ENCODE results near the gene MED25.

Gene MED25

GRCh38 chr19:49858088-49858985 lies 40.2 kb downstream of the MED25 start:
- no peak for DNase-seq (ENCODE audit: low spot score)

DNA sequence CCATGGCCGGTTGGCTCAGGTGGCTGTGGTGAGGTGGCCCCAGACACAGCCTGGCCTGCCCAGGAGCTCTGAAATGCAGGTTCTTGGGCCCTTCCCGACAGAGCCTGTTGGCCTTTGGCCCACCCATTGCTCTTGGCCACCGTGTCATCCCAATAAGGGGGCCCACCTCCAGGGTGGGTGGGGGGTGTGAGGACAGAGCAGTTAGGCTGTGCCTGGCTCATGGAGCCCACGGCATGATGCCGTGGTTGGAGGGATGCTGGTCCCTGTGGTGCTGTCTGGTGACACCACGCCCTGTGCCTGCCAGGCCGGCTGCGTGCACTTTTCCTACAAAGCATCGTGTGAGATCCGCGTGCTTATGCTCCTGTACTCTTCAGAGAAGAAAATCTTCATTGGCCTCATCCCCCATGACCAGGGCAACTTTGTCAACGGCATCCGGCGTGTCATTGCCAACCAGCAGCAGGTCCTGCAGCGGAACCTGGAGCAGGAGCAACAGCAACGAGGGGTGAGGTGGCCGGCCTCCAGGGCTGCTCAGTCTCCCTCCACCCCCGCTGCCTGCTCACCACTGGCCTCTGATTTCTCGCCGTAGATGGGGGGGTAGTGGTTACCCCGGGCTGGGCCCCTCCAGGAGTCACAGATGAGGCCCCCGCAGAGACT lies 41.7 kb downstream of the MED25 start:
- no peak for DNase-seq (ENCODE audit: low spot score)

DNA sequence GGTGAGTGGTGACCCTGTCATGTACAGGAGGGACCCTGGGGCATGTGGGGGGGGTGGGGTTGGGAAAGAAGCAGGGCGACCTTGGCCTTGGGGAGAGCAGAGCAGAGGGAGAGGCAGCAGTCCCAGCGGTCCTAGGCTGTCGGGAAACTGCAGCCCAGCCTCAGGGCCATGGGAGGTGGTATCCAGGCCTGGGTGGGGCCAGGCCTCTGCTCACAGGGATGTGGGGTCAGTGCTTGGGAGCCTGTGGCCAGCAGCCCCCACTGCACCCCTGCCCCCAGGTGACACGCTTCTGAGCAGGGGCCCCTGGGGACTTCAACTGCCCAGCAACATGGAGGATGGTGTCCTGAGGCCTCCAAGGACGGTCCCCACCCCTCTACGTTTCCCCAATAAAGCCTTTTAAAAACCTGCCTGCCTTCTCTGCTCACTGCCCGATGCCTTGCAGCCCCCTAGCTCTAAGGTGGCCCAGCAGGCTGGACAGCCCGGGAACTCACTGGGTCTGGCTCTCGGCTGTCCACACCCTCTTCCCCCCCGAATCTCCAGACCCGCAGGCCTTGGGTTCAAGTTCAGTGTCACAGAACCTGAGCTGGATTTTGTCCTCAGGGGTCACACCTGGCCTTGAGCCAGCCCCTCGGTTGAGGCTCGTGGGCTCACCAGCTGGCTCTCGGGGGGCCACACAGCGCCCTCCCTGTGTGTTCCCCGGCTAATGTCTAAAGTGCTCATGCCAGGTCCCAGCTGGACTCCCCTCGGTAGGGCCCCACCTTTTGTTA lies 42.4 kb downstream of the MED25 start:
- no peak for DNase-seq (ENCODE audit: low spot score)

GRCh38 chr19:49861107-49861506 lies 43.0 kb downstream of the MED25 start:
- DNase-seq (ENCODE audit: low spot score), result no peak

- DNase-seq (ENCODE audit: low spot score), result no peak
Observed at GRCh38 chr19:49861541-49862378, 43.7 kb downstream of the MED25 start.

- DNase-seq (ENCODE audit: low spot score), result no peak
Observed at GRCh38 chr19:49862391-49863253, 44.5 kb downstream of the MED25 start.

DNA sequence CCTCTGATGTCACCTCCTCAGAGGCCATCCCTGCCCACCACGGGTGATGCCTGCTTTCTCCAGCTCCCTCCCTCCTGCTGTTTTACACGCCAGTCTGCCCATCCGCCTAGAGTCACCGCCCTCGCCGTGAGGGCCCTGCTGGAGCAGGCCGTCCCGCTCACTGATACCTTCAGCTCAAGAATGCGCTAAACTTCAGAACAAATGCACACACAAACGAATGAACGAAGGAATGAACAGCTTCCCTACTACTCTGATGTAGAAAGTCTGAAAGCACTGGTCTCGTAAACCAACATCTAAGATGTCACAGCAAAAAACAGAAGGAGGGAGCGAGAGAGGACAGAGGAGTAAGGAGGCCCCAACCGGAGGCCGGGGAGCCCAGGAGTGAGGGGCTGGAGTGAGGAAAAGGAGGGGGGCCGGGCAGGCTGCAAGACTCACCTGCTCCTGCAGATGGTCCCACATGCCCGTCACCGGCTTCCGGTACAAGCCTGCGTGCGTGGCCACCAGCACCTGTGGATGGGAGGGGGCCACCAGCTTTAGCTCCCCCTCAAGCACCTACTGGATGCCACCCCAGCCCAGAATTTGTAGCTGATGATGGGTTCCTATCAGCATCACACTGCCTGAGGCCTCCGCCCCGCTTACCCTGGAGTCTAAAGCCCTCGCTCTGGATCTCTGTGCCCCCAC lies 45.3 kb downstream of the MED25 start:
- DNase-seq (ENCODE audit: low spot score), result no peak

GRCh38 chr19:49863935-49864320 lies 45.8 kb downstream of the MED25 start:
- DNase-seq (ENCODE audit: low spot score), result no peak

- no peak for DNase-seq (ENCODE audit: low spot score)
Observed at GRCh38 chr19:49864890-49865289, 46.8 kb downstream of the MED25 start.

DNA sequence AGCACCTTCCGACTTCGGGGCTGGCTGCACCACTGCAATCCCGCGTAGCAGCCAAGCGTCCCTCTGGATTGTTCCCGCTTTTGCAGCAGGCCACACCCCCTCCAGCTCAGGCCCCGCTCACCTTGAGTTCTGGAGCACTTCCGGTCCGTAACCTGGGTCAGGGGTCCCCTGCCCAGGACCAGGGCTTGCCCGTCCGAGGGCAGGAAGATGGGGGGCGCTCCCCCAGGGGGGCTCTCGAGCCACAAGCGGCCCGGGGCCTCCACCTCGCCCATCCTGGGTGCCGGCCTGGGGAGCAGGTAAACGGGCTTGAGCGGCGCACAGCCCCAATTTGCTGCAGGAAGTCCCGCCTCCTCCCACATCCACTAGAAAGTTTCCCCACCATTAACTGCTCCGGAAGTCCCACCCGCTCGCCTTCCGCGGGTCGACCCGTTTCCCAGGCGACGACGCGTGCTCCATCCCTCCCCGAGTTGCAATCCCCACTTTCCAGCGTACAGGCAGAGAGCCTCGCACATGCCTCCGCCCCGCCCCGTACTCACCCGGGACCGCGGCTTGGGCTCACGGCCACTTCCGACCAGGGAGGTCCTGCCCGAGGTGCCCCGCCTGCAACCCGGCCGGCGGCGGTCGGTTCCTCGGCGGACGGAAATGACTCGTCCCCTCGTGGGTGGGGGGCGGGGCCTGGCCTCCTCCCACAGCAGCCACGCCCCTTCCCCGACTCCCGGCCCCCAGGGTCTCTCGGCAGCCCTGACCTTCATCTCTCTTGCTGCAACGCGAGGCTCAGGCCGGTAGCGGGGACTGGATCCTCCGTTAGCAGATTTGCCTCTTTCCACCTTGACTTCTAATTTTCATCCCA lies 49.1 kb downstream of the MED25 start, which contains the start of gene PNKP:
Gene PNKP (minus strand): TSS at position 644 of the 850 bp plus-strand sequence. CDS start 372 bp downstream, at position 272.
- peak; percentile 90 for DNase-seq (ENCODE audit: low spot score)

DNA sequence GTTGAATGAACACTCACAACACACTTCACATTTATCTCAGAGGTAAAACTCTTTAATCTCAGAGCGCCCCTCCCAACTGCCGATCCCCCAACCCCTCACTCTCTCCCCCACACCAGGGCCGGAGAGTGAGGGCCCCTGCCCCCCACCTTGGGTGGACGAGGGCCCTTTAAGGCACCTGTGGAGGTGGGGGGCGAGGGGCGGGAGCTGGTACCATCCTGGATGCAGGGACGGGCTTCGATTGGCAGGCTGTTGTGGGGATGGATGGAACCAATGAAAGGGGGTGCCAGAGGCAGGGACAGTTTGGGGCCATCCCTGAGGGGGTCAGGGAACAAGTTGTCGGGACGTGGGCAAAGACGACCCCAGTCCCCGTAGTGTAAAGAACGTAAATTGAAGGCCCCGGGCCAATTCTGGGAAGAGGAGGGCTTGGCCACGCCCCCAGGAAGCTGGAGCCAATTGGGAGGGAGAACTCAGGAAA lies 51.0 kb downstream of the MED25 start:
- no peak for DNase-seq (ENCODE audit: low spot score)

DNA sequence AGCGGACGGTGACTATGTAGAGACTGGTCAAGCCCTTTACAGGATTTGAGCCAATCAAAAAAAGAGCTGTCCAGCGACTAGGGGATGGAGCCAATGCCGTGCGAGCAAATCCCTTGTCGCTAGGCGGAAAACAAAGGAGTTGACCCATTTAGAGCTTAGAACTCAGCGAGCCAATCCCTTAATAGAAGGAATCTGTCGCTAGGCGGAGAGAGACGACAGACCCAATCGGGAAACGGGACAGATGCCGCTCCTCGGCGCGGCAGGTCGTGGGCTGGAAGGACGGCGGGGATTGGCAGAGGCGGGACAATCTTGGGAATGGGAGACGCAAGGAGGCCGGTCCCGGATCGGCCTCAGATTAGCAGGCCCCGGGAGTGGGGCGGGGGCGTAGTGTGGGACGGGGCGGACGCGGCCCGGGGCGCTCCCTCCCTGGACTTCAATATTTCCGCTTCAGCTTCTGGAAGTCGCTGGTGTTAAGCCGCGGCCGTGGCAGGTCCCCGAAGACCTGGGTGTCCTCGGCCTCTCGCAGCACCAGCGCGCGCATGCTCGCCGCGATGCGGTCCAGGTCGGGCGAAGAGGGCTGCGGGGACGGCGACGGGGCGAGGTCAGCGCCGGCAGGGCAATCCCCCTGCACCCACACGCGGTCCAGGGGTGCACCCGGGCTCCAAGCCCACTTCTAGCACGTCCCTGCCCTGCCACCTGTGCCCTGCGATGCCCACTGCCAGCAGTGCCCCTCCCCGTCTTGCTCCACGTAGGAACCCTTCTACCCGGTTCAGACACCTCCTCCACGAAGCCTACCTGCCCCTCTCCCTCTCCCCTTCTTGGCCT lies 51.6 kb downstream of the MED25 start:
- peak; percentile 97 for DNase-seq (ENCODE audit: low spot score)

GRCh38 chr19:49870309-49870901 lies 52.3 kb downstream of the MED25 start:
- DNase-seq (ENCODE audit: low spot score), result no peak

DNA sequence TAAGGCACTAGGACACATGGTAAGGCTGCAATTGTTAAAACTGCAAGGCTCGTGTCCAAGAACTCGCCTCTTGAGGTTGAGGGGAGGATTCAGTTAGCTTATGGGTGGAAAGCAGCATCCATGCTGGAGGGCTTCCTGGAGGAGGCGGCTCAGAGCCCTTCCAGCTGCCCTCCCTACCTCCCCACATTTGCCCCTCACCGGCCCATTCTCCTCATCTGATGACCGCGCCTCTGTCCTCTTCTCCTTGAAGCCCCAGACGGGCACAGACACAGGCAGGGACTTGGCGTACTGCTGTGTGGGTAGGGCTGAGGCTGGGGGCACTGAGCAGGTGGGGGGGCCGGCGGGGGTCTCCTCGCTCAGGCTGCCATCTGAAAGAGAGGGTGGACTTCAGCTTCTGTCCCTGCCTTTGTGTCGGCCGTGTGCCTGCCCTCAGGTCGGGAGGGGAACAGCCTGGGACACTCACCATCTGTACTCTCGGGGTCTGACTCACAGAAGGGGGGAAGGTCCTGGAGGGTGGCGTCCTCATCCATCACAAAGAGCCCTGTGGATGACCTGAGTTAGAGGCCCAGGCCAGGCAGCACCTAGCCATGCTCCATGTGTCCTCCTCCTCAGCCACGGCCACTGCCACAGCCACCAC lies 53.4 kb downstream of the MED25 start:
- DNase-seq (ENCODE audit: low spot score), result no peak

DNA sequence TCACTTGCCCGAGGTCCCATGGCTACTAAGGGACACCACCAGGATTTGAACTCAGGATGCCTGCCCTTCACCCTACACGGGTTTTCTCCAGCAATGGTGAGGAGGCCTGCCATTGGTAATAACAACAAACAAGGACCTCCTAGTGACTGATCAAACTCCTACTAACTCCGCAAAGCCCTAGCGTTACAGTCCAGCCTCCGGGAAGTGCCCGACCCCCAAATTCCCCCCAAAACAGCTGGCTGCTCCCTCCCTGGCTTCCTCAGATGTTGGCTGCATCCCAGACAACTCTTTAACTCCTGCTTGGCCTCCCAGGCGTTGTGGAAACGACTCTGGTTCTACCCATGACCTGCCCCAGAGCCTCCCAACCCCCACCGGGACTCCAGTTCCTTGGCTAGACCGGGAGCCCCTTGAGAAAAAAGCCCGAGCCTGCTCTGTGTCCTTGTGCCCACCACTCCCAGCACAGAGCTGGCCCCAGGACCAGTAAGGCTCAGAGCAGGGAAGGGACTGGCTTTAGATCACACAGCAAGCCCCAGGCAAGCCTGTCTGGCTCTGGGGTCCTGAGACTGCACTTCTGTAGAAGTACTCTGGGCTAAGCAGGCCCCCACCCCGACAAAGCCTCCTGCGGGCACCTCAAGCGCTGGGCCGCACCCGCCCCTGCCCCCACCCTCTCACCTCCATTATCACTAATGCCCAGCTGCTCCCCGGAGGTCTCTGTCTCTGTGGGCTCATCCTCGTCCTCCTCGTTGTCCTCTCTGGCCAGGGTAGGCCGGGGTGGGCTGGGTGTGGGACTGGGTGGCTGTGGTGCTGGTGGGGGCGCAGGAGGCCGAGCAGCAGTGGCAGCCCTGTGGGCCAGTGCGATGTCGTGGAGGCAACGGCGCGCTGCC lies 54.4 kb downstream of the MED25 start:
- no peak for DNase-seq (ENCODE audit: low spot score)

GRCh38 chr19:49873129-49873521 lies 55.0 kb downstream of the MED25 start:
- no peak for DNase-seq (ENCODE audit: low spot score)

Data from COLO829 (cell line).